ENCODE measurements around the gene GRID1.

- TF ChIP-seq ZNF274 (IDR thresholded peaks at IDR 0.05; ENCODE audit: low read depth, low read length), result no peak
- no peak for TF ChIP-seq SUZ12 (IDR thresholded peaks at IDR 0.05; ENCODE audit: extremely low read depth, insufficient read depth, insufficient read length)
- TF ChIP-seq YY1 (IDR thresholded peaks at IDR 0.05; ENCODE audit: insufficient read depth, insufficient read length), result no peak
Observed at GRCh38 chr10:86082556-86082955, 284.0 kb downstream of the GRID1 start.
